GM21786 (cell line): ENCODE results near the gene FAM83G.
"Not testable (repeated sequence)": the region's sequence is repeated elsewhere in the genome, so short reads cannot be mapped to it uniquely, and the experiment has no call there.

Experiments used
- ATAC-seq: cut with Tn5 transposase; IDR thresholded peaks from one replicate; pipeline ENCODE4 v1.9.1; 2021; ENCODE audit not compliant: unreplicated experiment

Gene FAM83G

GRCh38 chr17:19004421-19005136, at the start of gene FAM83G:
Gene FAM83G, minus strand, starts transcription at chr17:19004764. Its CDS starts 723 bp downstream, at chr17:19004041.
- peak; percentile 82 for ATAC-seq

- not testable (repeated sequence) for ATAC-seq
Measured at GRCh38 chr17:19048826-19049225, 44.3 kb upstream of the FAM83G start.

GRCh38 chr17:19047510-19047909, 42.9 kb upstream of the FAM83G start:
- not testable (repeated sequence) for ATAC-seq

GRCh38 chr17:19046782-19047375, 42.3 kb upstream of the FAM83G start, which contains the start of gene GRAP:
Gene GRAP, minus strand, starts transcription at chr17:19046957. Its CDS starts 31 bp downstream, at chr17:19046926.
- ATAC-seq: not testable (repeated sequence)

- not testable (repeated sequence) for ATAC-seq
Measured at GRCh38 chr17:19044643-19045042, 40.1 kb upstream of the FAM83G start.

GRCh38 chr17:19043032-19043431, 38.5 kb upstream of the FAM83G start:
- ATAC-seq: peak; percentile 32

GRCh38 chr17:19042369-19042768, 37.8 kb upstream of the FAM83G start:
- not testable (repeated sequence) for ATAC-seq

- ATAC-seq: not testable (repeated sequence)
Measured at GRCh38 chr17:19041871-19042270, 37.3 kb upstream of the FAM83G start.

GRCh38 chr17:19040350-19040749, 35.8 kb upstream of the FAM83G start:
- not testable (repeated sequence) for ATAC-seq

GRCh38 chr17:19038730-19039129, 34.2 kb upstream of the FAM83G start:
- not testable (repeated sequence) for ATAC-seq

- not testable (repeated sequence) for ATAC-seq
Measured at GRCh38 chr17:19038007-19038406, 33.4 kb upstream of the FAM83G start.

GRCh38 chr17:19037547-19037946, 33.0 kb upstream of the FAM83G start:
- not testable (repeated sequence) for ATAC-seq

GRCh38 chr17:19036186-19036585, 31.6 kb upstream of the FAM83G start:
- ATAC-seq: not testable (repeated sequence)

- peak; percentile 51 for ATAC-seq
Measured at GRCh38 chr17:19032377-19032988, 27.9 kb upstream of the FAM83G start.

- not testable (repeated sequence) for ATAC-seq
Measured at GRCh38 chr17:19031729-19032128, 27.2 kb upstream of the FAM83G start.

- not testable (repeated sequence) for ATAC-seq
Measured at GRCh38 chr17:19030771-19031449, 26.3 kb upstream of the FAM83G start.

GRCh38 chr17:19029740-19030139, 25.2 kb upstream of the FAM83G start:
- not testable (repeated sequence) for ATAC-seq

- ATAC-seq: not testable (repeated sequence)
Measured at GRCh38 chr17:19028671-19029070, 24.1 kb upstream of the FAM83G start.

GRCh38 chr17:19024101-19025078, 19.8 kb upstream of the FAM83G start:
- ATAC-seq: no peak
